HepG2 (cell line): Measurements from ENCODE around the gene CBX6. TPM values are rescaled to one million over a fixed set of nuclear protein-coding genes. Genes with fewer than 3 reads are reported as not detected.
"Not testable (repeated sequence)": the region's sequence is repeated elsewhere in the genome, so short reads cannot be mapped to it uniquely, and the experiment has no call there.

ENCODE experiments used
- ATAC-seq: fragments of 200-7000 bp; cut with Tn5 transposase; 3 replicates; pipeline ENCODE4 v1.9.1; 2020; ENCODE audit warnings: mild to moderate bottlenecking, moderate library complexity
- BruUV-seq: library from RNA; stranded (reverse); fragments of 400-500 nt; replicated peaks from 2 replicates; lab custom pipeline; 2021; lab: Mats Ljungman, UMichigan
- CTCF ChIA-PET: fragments of 300-600 bp; formaldehyde crosslinking; extraction: SDS; loops from one replicate; lab custom pipeline; 2021; ENCODE audit warnings: low total read pairs, inconsistent platforms, low intra/inter-chr PET ratio; lab: Yijun Ruan, JAX
- POLR2A ChIA-PET: fragments of 350-600 bp; sonication (Branson Sonifier 250); formaldehyde crosslinking; loops from one replicate; lab custom pipeline; 2020; ENCODE audit warnings: antibody characterized with exemption, inconsistent platforms; lab: Yijun Ruan, JAX
- DNase-seq: peaks from one replicate; pipeline ENCODE4 v3.0.0-alpha.2; 2015; ENCODE audit warnings: low spot score
- FAIRE-seq: peaks from 3 replicates; lab custom pipeline; 2011; peaks lifted over from hg19 to GRCh38; lab: Jason Lieb, UNC
- H2AFZ ChIP-seq: one replicate; pipeline ENCODE4 v1.6.1; 2011; ENCODE audit warnings: low read length, inconsistent platforms
- H3K27ac ChIP-seq: fragments of 300-600 bp; 3 replicates; pipeline ENCODE4 v1.8.0; 2011; ENCODE audit warnings: mixed run types, mild to moderate bottlenecking, mixed read lengths, low read length, inconsistent platforms; ENCODE audit not compliant: insufficient read depth; ENCODE audit errors: extremely low read length
- H3K27me3 ChIP-seq, 2 experiments: fragments of 200-600 bp in 1 of 2; 2 replicates in 1 of 2; 3 replicates in 1 of 2; pipeline versions ENCODE4 v1.6.0 to v1.8.0; 2011; ENCODE audit warnings: low read length in 2 of 2, mild to moderate bottlenecking in 2 of 2, moderate library complexity in 2 of 2, inconsistent platforms in 1 of 2; ENCODE audit not compliant: insufficient read depth in 2 of 2, control insufficient read depth in 1 of 2
- H3K36me3 ChIP-seq, 2 experiments: fragments of 200-600 bp in 1 of 2; replicated peaks in 1 of 2; 2 replicates in 1 of 2; 3 replicates in 1 of 2; pipeline versions ENCODE4 v1.5.1 to v1.8.0; 2011; ENCODE audit warnings: low read length in 2 of 2, inconsistent platforms in 1 of 2; ENCODE audit not compliant: insufficient read depth in 2 of 2, control insufficient read depth in 1 of 2
- H3K4me1 ChIP-seq: 2 replicates; pipeline ENCODE4 v1.5.1; 2012; ENCODE audit warnings: low read length, inconsistent platforms; ENCODE audit not compliant: insufficient read depth
- H3K4me2 ChIP-seq: 2 replicates; pipeline ENCODE4 v1.6.0; 2011; ENCODE audit warnings: low read depth, low read length, inconsistent platforms
- H3K4me3 ChIP-seq, 3 experiments: fragments of 200-600 bp in 1 of 3; sonication (generic), shearing (Covaris generic) in 1 of 3; replicated peaks in 1 of 3; 2 replicates each; pipeline ENCODE4 v1.5.1; 2011 to 2016; ENCODE audit warnings: low read length in 3 of 3, inconsistent platforms in 2 of 3, low read depth in 2 of 3, mild to moderate bottlenecking in 2 of 3, control low read depth in 1 of 3, mixed read lengths in 1 of 3; ENCODE audit not compliant: insufficient read depth in 1 of 3
- H3K79me2 ChIP-seq: one replicate; pipeline ENCODE4 v1.6.1; 2011; ENCODE audit warnings: low read length, inconsistent platforms; ENCODE audit not compliant: insufficient read depth
- H3K9ac ChIP-seq: 2 replicates; pipeline ENCODE4 v1.6.0; 2011; ENCODE audit warnings: mild to moderate bottlenecking, low read depth, low read length, inconsistent platforms; ENCODE audit not compliant: insufficient read depth
- H3K9me3 ChIP-seq: 2 replicates; pipeline ENCODE4 v1.5.1; 2012; ENCODE audit warnings: mild to moderate bottlenecking, low read length
- H4K20me1 ChIP-seq: 2 replicates; pipeline ENCODE4 v1.6.0; 2011; ENCODE audit warnings: inconsistent platforms, mild to moderate bottlenecking, low read length, moderate library complexity; ENCODE audit not compliant: insufficient read depth
- DNMT1 ChIP-seq: sonication (generic); formaldehyde crosslinking; IDR thresholded peaks from 2 replicates; pipeline ENCODE4 v1.5.1; 2020; ENCODE audit warnings: mild to moderate bottlenecking, missing genetic modification reagents
- PREB ChIP-seq: sonication (generic); formaldehyde crosslinking; IDR thresholded peaks from 2 replicates; pipeline ENCODE4 v1.4.0; 2020; ENCODE audit warnings: missing genetic modification reagents
- RELA ChIP-seq: sonication (generic); formaldehyde crosslinking; IDR thresholded peaks from 2 replicates; pipeline ENCODE4 v1.4.0; 2020; ENCODE audit warnings: missing genetic modification reagents
- TEAD2 ChIP-seq: sonication (generic); formaldehyde crosslinking; IDR thresholded peaks from 2 replicates; pipeline ENCODE4 v1.9.0; 2021; ENCODE audit warnings: missing genetic modification reagents
- ZFP36 ChIP-seq: fragments of 150-350 bp; IDR thresholded peaks from 2 replicates; pipeline ENCODE4 v1.6.1; 2018; ENCODE audit warnings: borderline replicate concordance, low read length, low read depth; ENCODE audit not compliant: partially characterized antibody
- WGBS: methylation state at CpG from one replicate; pipeline ENCODE4 v1.1.6; 2017; ENCODE audit warnings: low lambda C conversion rate; 5-methylcytosine and 5-hydroxymethylcytosine counted together
- in situ Hi-C: cut with HindIII; loops from 2 replicates; pipeline ENCODE4 v1.10.0; 2017; ENCODE audit warnings: low pct_unique_long_range_greater_than_20kb; ENCODE audit not compliant: extremely low pct_ligation_motif_present
- intact Hi-C: fragments of 100-400 bp; cut with micrococcal nuclease; formaldehyde crosslinking; loops from one replicate; pipeline ENCODE4 v1.10.0; 2022; ENCODE audit not compliant: unreplicated experiment
- polyA plus RNA-seq, 8 experiments: library from polyadenylated mRNA; depleted of rRNA in 3 of 8; stranded (reverse) in 7 of 8; unstranded in 1 of 8; fragments of >200 nt; fragmentation: Illumina TruSeq in 4 of 8; extraction: Trizol in 4 of 8; gene quantifications; 2 replicates each; pipeline versions ENCODE4 v1.2.1 to v1.2.3, GENCODE V29; 2011 to 2016; ENCODE audit warnings: low read depth in 4 of 8, missing spikeins in 1 of 8, mixed read lengths in 1 of 8; ENCODE audit not compliant: insufficient read depth in 1 of 8
- total RNA-seq, 5 experiments: library from RNA; depleted of rRNA; stranded (reverse); fragments of >200 nt; fragmentation: Illumina TruSeq; extraction: Trizol; gene quantifications; 2 replicates each; pipeline ENCODE4 v1.2.3, GENCODE V29; 2016; ENCODE audit warnings: low read depth in 1 of 5

The CBX6 gene
- total and polyA plus RNA-seq, 2 of the 13 experiments (the other 11 are each of a cell fraction or from before 2014, with no cell fraction given): 1.7 to 6.5 TPM

- Histone ChIP-seq H3K9me3 (peaks cover 13% of the 10 kb centered on the region), H3K36me3 (no peaks in the 10 kb centered on the region), H3K4me1 (no peaks in the 10 kb centered on the region), H3K4me2 (no peak overlapping the region), H3K27me3 (peaks cover 4 to 11% of the 10 kb centered on the region in 2 experiments; a peak in 2 of 5 replicates), H3K79me2 (no peaks in the 10 kb centered on the region), H3K27ac (no peak overlapping the region), H3K9ac (no peak overlapping the region), H4K20me1 (no peaks in the 10 kb centered on the region), H3K4me3 (no peak overlapping the region), H2AFZ (no peak overlapping the region)
- 4% methylated on average over 3 of the region's 3 CpGs for WGBS
- DNase-seq (no peak), FAIRE-seq (no peak), ATAC-seq (no peak)
- BruUV-seq: no TSS peak
- intact Hi-C loops (no loop called here), in situ Hi-C loops (no loop called here)
- ChIA-PET POLR2A (no interaction called here), CTCF (no interaction called here)
- TF ChIP-seq RELA (CRISPR knock-in tag) (no peak), DNMT1 (no peak), TEAD2 (CRISPR knock-in tag) (no peak), PREB (CRISPR knock-in tag) (no peak)
Observed at GRCh38 chr22:38906052-38906451, 34.0 kb upstream of the CBX6 start.

GRCh38 chr22:38904052-38904617, 32.1 kb upstream of the CBX6 start:
- H3K79me2 ChIP-seq, H3K36me3 ChIP-seq, H4K20me1 ChIP-seq, POLR2A ChIA-PET, CTCF ChIA-PET, in situ Hi-C loops, H2AFZ ChIP-seq, H3K9ac ChIP-seq, H3K4me3 ChIP-seq, H3K27me3 ChIP-seq, H3K4me2 ChIP-seq, DNase-seq, intact Hi-C loops, BruUV-seq, FAIRE-seq, H3K4me1 ChIP-seq, H3K27ac ChIP-seq, ATAC-seq: not testable (repeated sequence)
- 20% methylated on average over 5 of the region's 5 CpGs for WGBS
- TF ChIP-seq ZFP36: peak; percentile 36
- peaks cover 13% of the 10 kb centered on the region for H3K9me3 ChIP-seq
